ENCODE results near the gene MTMR4. TPM values are rescaled to one million over a fixed set of nuclear protein-coding genes. Genes with fewer than 3 reads are reported as not detected.

The MTMR4 gene
- polyA plus RNA-seq, 1 of the 3 experiments (the other 2 are of a cell fraction) = 23.3 TPM

- Histone ChIP-seq H3K9me2 (no peaks in the 10 kb centered on the region), H3K4me1 (ENCODE audit: control insufficient read depth in 1 of 2, insufficient read depth in 2 of 2, low read depth in 1 of 2, low read length in 1 of 2) (no peaks in the 10 kb centered on the region), H3K9me3 (no peaks in the 10 kb centered on the region), H3K27me3 (ENCODE audit: insufficient read depth) (no peaks in the 10 kb centered on the region), H3K36me3 (replicated peaks in 1 of 2; ENCODE audit: control insufficient read depth in 1 of 2, insufficient read depth in 2 of 2, low read length in 1 of 2) (peaks cover 53 to 67% of the 10 kb centered on the region in 2 experiments), H3F3A (replicated peaks; ENCODE audit: insufficient read depth) (peaks cover 7% of the 10 kb centered on the region), H4K20me1 (ENCODE audit: insufficient read depth) (no peaks in the 10 kb centered on the region), H3K9ac (no peak overlapping the region), H3K79me2 (ENCODE audit: insufficient read depth) (no peaks in the 10 kb centered on the region), H3K4me3 (ENCODE audit: low read depth in 2 of 2, low read length in 1 of 2) (no peak overlapping the region), H2AFZ (ENCODE audit: low read depth) (no peak overlapping the region), H3K27ac (ENCODE audit: low read depth in 2 of 2, low read length in 1 of 2) (no peak overlapping the region), H3K4me2 (no peak overlapping the region)
- CTCF ChIA-PET = interaction anchor here (0.7 to 1.5 kb wide), 3 partner anchors 13 to 26 kb away, joined by 3 to 4 read pairs (median 3); partner anchors contain the start of gene MTMR4
- TF ChIP-seq TCF12 (IDR thresholded peaks at IDR 0.05) = no peak
- TF ChIP-seq FOXM1 (IDR thresholded peaks at IDR 0.05; ENCODE audit: low read depth) = no peak
- TF ChIP-seq TEAD4 (IDR thresholded peaks at IDR 0.05; ENCODE audit: borderline replicate concordance, insufficient read depth) = no peak
- no peak for TF ChIP-seq ZBTB33 (IDR thresholded peaks at IDR 0.05; ENCODE audit: borderline replicate concordance, low read depth)
- no peak for TF ChIP-seq JUND (IDR thresholded peaks at IDR 0.05)
- TF ChIP-seq NRF1 (IDR thresholded peaks at IDR 0.05; ENCODE audit: low read depth, low read length) = no peak
- no peak for TF ChIP-seq EZH2phosphoT487 (IDR thresholded peaks at IDR 0.05; ENCODE audit: borderline replicate concordance, low read depth)
- TF ChIP-seq GATA2 (CRISPR knock-in tag; IDR thresholded peaks at IDR 0.05) = no peak
- no peak for TF ChIP-seq GABPA (IDR thresholded peaks at IDR 0.05; ENCODE audit: low read depth)
- TF ChIP-seq IRF3 (IDR thresholded peaks at IDR 0.05; ENCODE audit: low read depth, low read length) = no peak
- TF ChIP-seq FOXJ3 (CRISPR knock-in tag; IDR thresholded peaks at IDR 0.05) = no peak
- TF ChIP-seq MXI1 (IDR thresholded peaks at IDR 0.05; ENCODE audit: low read depth, low read length) = no peak
- TF ChIP-seq EP300 (IDR thresholded peaks at IDR 0.05; ENCODE audit: borderline replicate concordance in 1 of 2, low read depth in 1 of 2, low read length in 1 of 2) = no peak
- TF ChIP-seq TAF1 (IDR thresholded peaks at IDR 0.05; ENCODE audit: borderline replicate concordance, low read depth, low read length) = no peak
- no peak for TF ChIP-seq POLR2AphosphoS5 (IDR thresholded peaks at IDR 0.05; ENCODE audit: low read depth, low read length)
- TF ChIP-seq ELF1 (IDR thresholded peaks at IDR 0.05) = no peak
- TF ChIP-seq NFIC (IDR thresholded peaks at IDR 0.05; ENCODE audit: borderline replicate concordance) = no peak
- TF ChIP-seq SIN3A (IDR thresholded peaks at IDR 0.05; ENCODE audit: borderline replicate concordance, low read depth, low read length) = no peak
- no peak for TF ChIP-seq CTCF (IDR thresholded peaks at IDR 0.05)
- 96% methylated on average over 7 of the region's 7 CpGs for WGBS (ENCODE audit: low lambda C conversion rate)
- no peak for DNase-seq
- POLR2A ChIA-PET = interaction anchor here (0.7 to 1.0 kb wide), 3 partner anchors 12 to 130 kb away, joined by 3 to 4 read pairs (median 3); no protein-coding TSS in a partner anchor
Measured at GRCh38 chr17:58501451-58501850, 13.0 kb downstream of the MTMR4 start.
